Hepatocyte (in vitro differentiated cells): ENCODE measurements around the gene PDE4D. TPM values are rescaled to one million over a fixed set of nuclear protein-coding genes. Genes with fewer than 3 reads are reported as not detected.

Experiments used
- DNase-seq: peaks from one replicate; pipeline ENCODE4 v3.0.0-alpha.2; 2016; ENCODE audit warnings: low spot score
- H2AFZ ChIP-seq: fragments of 200-600 bp; sonication (generic); 2 replicates; pipeline ENCODE4 v1.6.0; 2016; ENCODE audit warnings: antibody characterized with exemption, mild to moderate bottlenecking
- H3K27ac ChIP-seq: fragments of 200-600 bp; sonication (generic); 2 replicates; pipeline ENCODE4 v1.5.1; 2016; ENCODE audit warnings: mild to moderate bottlenecking
- H3K27me3 ChIP-seq: fragments of 200-600 bp; sonication (generic); 2 replicates; pipeline ENCODE4 v1.6.1; 2016
- H3K36me3 ChIP-seq: fragments of 200-600 bp; sonication (generic); replicated peaks from 2 replicates; pipeline ENCODE4 v1.5.1; 2016; ENCODE audit warnings: low read depth; ENCODE audit not compliant: insufficient read depth
- H3K4me1 ChIP-seq: fragments of 200-600 bp; sonication (generic); 2 replicates; pipeline ENCODE4 v1.5.1; 2016; ENCODE audit warnings: mild to moderate bottlenecking, moderate library complexity; ENCODE audit not compliant: insufficient read depth
- H3K4me2 ChIP-seq: fragments of 200-600 bp; sonication (generic); 2 replicates; pipeline ENCODE4 v1.6.0; 2016
- H3K4me3 ChIP-seq: fragments of 200-600 bp; sonication (generic); 2 replicates; pipeline ENCODE4 v1.5.1; 2016; ENCODE audit warnings: mild to moderate bottlenecking
- H3K79me2 ChIP-seq: fragments of 200-600 bp; sonication (generic); 2 replicates; pipeline ENCODE4 v1.6.0; 2017; ENCODE audit warnings: mild to moderate bottlenecking
- H3K9me2 ChIP-seq: fragments of 200-600 bp; sonication (generic); replicated peaks from 2 replicates; pipeline ENCODE4 v1.6.0; 2017; ENCODE audit warnings: mild to moderate bottlenecking; ENCODE audit not compliant: insufficient read depth
- H3K9me3 ChIP-seq: fragments of 200-600 bp; sonication (generic); 2 replicates; pipeline ENCODE4 v1.5.1; 2016; ENCODE audit warnings: low read depth, mild to moderate bottlenecking
- H4K20me1 ChIP-seq: fragments of 200-600 bp; sonication (generic); 2 replicates; pipeline ENCODE4 v1.6.0; 2016; ENCODE audit warnings: mild to moderate bottlenecking; ENCODE audit not compliant: insufficient read depth, poor library complexity, severe bottlenecking
- EZH2 ChIP-seq: fragments of 200-600 bp; sonication (generic); IDR thresholded peaks from 2 replicates; pipeline ENCODE4 v1.6.1; 2016; ENCODE audit warnings: antibody characterized with exemption, mild to moderate bottlenecking, borderline replicate concordance
- EZH2phosphoT487 ChIP-seq: fragments of 200-600 bp; sonication (generic); IDR thresholded peaks from one replicate; pipeline ENCODE4 v1.6.1; 2018; ENCODE audit warnings: antibody characterized with exemption, mild to moderate bottlenecking, low read depth, moderate library complexity; ENCODE audit not compliant: unreplicated experiment, severe bottlenecking
- WGBS: methylation state at CpG from one replicate; pipeline ENCODE4 v1.1.6; 2016; ENCODE audit warnings: low lambda C conversion rate; ENCODE audit errors: missing lambda C conversion rate; 5-methylcytosine and 5-hydroxymethylcytosine counted together
- polyA plus RNA-seq: library from polyadenylated mRNA; unstranded; fragments of >200 nt; fragmentation: Nextera tagmentation; extraction: Ambion mirVana; gene quantifications from 2 replicates; pipeline ENCODE4 v1.2.1, GENCODE V29; 2016
- total RNA-seq: library from RNA; depleted of rRNA; stranded (reverse); fragments of >200 nt; gene quantifications from 2 replicates; pipeline ENCODE4 v1.2.3, GENCODE V29; 2014
- TF ChIP-seq, protein P1 (sequence below): fragments of 200-600 bp; sonication (generic); IDR thresholded peaks from 2 replicates; pipeline ENCODE4 v1.5.1; 2016; ENCODE audit warnings: antibody characterized with exemption, mild to moderate bottlenecking; ENCODE audit not compliant: poor library complexity

The PDE4D gene
- total and polyA plus RNA-seq, 2 experiments from 2014 or later, result 14.5 to 45.2 TPM

DNA sequence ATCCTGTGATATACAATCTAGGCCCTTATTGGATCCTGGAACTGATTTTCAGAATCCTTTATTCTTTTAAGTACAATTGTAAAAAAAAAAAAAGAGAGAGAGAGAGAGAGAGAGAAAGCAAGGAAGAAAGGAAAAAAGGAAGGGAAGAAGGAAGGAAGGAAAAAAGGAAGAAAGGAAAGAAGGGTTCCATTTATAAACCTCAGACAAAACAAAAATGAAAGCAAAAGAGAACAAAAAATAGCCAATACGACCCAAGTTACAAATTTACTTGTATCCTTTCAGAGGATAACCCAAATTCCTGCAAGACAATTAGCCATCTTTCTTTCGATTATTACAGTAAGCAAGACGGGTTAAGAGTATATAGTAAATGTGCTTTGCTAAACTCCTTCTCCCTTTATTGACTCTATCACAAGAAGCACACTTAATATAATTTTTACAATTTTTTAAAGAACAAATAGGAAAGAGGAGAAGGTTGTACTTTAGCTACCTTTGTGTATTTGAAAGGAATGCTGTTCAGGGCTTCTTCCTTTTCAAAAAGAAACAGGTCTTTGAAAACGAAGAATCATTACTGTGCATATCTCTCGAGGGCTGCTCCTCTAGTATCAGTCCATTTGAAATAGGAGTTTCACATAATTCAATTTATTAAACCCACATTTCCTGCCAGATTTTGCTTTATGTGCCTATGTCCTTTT is 767.4 kb downstream of the PDE4D start:
- no peaks in the 10 kb centered on the region for H4K20me1 ChIP-seq
- H3K4me3 ChIP-seq, result no peak overlapping the region
- 61% methylated on average over 5 of the region's 5 CpGs for WGBS
- peak overlapping the region; percentile 75 for H3K4me2 ChIP-seq
- H2AFZ ChIP-seq, result no peak overlapping the region
- DNase-seq, result no peak
- peaks cover 37% of the 10 kb centered on the region for H3K4me1 ChIP-seq
- H3K27ac ChIP-seq, result peak overlapping the region; percentile 94
- no peaks in the 10 kb centered on the region for H3K9me2 ChIP-seq
- no peaks in the 10 kb centered on the region for H3K79me2 ChIP-seq
- H3K36me3 ChIP-seq, result no peaks in the 10 kb centered on the region
- no peaks in the 10 kb centered on the region for H3K27me3 ChIP-seq
- TF ChIP-seq EZH2phosphoT487, result no peak
- TF ChIP-seq, protein P1, sequence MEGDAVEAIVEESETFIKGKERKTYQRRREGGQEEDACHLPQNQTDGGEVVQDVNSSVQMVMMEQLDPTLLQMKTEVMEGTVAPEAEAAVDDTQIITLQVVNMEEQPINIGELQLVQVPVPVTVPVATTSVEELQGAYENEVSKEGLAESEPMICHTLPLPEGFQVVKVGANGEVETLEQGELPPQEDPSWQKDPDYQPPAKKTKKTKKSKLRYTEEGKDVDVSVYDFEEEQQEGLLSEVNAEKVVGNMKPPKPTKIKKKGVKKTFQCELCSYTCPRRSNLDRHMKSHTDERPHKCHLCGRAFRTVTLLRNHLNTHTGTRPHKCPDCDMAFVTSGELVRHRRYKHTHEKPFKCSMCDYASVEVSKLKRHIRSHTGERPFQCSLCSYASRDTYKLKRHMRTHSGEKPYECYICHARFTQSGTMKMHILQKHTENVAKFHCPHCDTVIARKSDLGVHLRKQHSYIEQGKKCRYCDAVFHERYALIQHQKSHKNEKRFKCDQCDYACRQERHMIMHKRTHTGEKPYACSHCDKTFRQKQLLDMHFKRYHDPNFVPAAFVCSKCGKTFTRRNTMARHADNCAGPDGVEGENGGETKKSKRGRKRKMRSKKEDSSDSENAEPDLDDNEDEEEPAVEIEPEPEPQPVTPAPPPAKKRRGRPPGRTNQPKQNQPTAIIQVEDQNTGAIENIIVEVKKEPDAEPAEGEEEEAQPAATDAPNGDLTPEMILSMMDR, result no peak
- no peak for TF ChIP-seq EZH2
- H3K9me3 ChIP-seq, result no peaks in the 10 kb centered on the region

DNA sequence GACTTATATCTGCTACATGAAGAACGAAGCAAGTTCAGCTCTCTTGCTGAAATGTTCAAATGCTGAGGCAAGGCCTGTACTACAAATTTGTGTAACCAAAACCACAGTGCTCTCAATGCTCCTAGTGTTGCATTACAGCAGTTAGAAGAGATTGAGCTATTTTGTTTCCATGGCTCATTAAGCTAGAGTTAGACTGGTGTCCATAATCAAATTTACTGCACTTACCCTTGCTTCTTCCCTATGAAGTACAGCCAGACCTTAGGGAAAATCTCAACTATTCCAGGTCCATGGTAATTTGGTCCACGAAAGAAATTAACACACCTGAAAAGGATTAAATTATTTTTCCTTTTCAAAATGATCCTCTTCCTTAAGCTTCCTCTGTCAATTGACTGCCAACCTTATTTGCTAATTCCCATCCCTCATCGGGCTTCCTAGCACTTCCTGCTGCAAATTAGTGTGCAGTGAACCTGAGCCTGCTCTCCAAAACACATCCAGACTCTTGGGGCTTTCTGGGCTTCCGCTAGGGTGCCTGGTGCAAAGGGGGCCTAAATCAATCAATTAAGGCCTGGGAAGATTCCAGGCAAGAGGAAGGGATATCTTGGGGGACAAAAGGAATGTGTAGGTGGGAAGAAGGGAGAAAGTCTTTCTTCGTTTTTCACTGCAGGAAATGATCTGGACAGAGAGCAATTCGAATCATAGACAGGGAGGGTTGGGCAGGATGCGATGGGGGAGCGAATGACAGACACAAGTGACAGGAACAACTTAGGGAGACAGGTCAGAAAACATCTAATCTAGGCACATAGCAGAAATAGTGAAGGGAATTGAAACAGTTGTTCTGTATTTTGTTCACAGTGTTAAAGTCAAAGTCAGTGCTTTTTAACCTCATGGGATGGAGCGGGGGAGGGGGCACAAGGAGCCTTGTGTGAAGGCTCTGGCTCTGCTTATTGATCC is 768.2 kb downstream of the PDE4D start:
- Histone ChIP-seq H2AFZ (no peak overlapping the region), H3K9me3 (no peaks in the 10 kb centered on the region), H3K27ac (peak overlapping the region; percentile 94), H3K4me2 (no peak overlapping the region), H3K79me2 (no peaks in the 10 kb centered on the region), H3K4me1 (peaks cover 37% of the 10 kb centered on the region), H3K27me3 (no peaks in the 10 kb centered on the region), H4K20me1 (no peaks in the 10 kb centered on the region), H3K36me3 (no peaks in the 10 kb centered on the region), H3K9me2 (no peaks in the 10 kb centered on the region), H3K4me3 (no peak overlapping the region)
- no peak for DNase-seq
- WGBS, result 66% methylated on average over 9 of the region's 9 CpGs
- no peak for TF ChIP-seq EZH2phosphoT487
- no peak for TF ChIP-seq EZH2
- TF ChIP-seq, protein P1, result no peak

DNA sequence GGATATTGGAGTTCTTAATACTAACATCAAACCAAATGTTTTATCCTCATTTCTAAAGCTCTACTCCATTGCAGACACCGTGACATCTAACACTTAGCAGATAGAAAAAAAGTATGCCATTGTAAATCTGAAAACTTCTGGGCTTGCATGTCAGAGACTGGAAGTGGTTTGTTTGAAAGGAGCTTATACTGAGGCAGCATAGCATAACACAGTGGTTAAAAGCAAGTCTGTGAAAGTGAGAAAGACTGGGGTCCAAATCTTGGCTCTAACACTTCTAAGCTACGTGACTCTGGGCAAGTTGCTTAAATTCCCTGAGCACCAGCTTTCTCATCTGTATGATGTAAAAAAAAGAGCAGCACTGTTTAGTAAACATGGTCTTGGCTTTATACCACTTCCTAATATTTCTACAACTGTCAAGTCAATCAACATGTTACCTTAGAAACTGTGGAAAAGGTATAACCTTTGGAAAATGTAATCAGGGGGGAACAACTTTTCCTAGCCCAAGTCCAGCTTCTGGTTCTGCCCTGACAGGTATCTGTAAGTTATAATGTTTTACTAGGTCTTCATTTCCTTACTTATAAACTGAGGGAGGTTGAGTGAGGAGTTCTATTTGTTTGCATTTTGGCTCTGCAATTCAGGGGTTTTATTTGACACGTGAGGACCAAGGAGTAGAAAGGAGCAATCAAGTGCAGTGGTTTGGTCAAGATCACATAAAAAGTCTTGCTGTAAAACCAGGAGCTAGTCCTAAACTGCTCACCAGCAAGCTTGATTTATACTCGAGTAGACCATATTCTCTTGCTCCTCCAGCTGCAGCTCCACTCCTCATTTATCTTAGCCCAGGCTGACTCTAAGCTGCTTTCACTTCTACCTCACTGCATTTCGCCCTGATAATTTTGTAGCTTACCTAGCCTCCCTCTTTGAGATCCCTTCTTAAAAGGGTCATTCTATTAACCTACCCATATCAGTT is 769.6 kb downstream of the PDE4D start:
- Histone ChIP-seq H3K79me2 (no peaks in the 10 kb centered on the region), H4K20me1 (no peaks in the 10 kb centered on the region), H3K27ac (peak overlapping the region; percentile 48), H2AFZ (no peak overlapping the region), H3K36me3 (no peaks in the 10 kb centered on the region), H3K4me3 (no peak overlapping the region), H3K27me3 (no peaks in the 10 kb centered on the region), H3K9me2 (no peaks in the 10 kb centered on the region), H3K4me2 (peak overlapping the region; percentile 34), H3K9me3 (no peaks in the 10 kb centered on the region), H3K4me1 (peaks cover 37% of the 10 kb centered on the region)
- TF ChIP-seq EZH2phosphoT487 (no peak), EZH2 (no peak)
- TF ChIP-seq, protein P1, result no peak
- 45% methylated on average over 5 of the region's 5 CpGs for WGBS
- no peak for DNase-seq
